ENCODE measurements around the gene PGBD5. TPM values are rescaled to one million over a fixed set of nuclear protein-coding genes. Genes with fewer than 3 reads are reported as not detected.

PGBD5 gene
- total RNA-seq, 1 donor from 2014 or later, result 14.7 TPM

DNA sequence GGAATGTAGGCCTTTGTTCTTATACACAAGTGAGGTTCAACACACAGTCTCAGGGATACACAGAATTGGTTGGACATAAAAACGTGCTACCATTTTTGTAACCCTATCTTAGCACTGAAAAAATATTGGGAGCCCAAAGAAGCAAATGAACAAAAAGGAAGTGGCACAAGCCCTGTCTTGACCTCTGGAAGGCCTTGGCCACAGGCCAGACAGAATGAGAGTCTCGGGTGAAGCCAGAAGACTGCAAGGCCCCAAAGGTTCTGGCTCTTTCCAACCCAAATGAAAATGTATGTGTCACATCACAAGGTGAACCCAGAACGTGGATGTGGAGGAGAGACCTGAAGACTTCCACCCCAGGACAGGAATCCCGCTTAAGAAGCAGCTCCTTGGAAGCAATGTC lies 57.3 kb downstream of the PGBD5 start:
- H3K9ac ChIP-seq (ENCODE audit: low read length), result no peak overlapping the region
- H3K27me3 ChIP-seq (ENCODE audit: insufficient read depth, low read length), result no peaks in the 10 kb centered on the region
- Mint-ChIP-seq H3K4me3 (ENCODE audit: unreplicated experiment) (no peak overlapping the region), H3K27ac (ENCODE audit: unreplicated experiment) (no peak overlapping the region), H3K4me1 (ENCODE audit: low read depth, unreplicated experiment) (peaks cover 8% of the 10 kb centered on the region), H3K27me3 (ENCODE audit: low read depth, unreplicated experiment) (peaks cover 14% of the 10 kb centered on the region), H3K9me3 (ENCODE audit: unreplicated experiment) (no peaks in the 10 kb centered on the region), H3K36me3 (ENCODE audit: low read depth, unreplicated experiment) (peaks cover 34% of the 10 kb centered on the region)
- H4K20me1 ChIP-seq (ENCODE audit: insufficient read depth, low read length), result no peaks in the 10 kb centered on the region
- H3K4me1 ChIP-seq (ENCODE audit: insufficient read depth, low read length), result no peaks in the 10 kb centered on the region
- H3K27ac ChIP-seq (ENCODE audit: low read depth, low read length), result no peak overlapping the region
- H2AFZ ChIP-seq (ENCODE audit: low read depth, low read length), result no peak overlapping the region
- H3K9me3 ChIP-seq (ENCODE audit: insufficient read depth, low read depth, low read length), result peaks cover 2% of the 10 kb centered on the region
- no peak for TF ChIP-seq CTCF (IDR thresholded peaks at IDR 0.05; ENCODE audit: insufficient read depth, low read depth, low read length)
- no peak for TF ChIP-seq EZH2 (IDR thresholded peaks at IDR 0.05; ENCODE audit: insufficient read depth, low read length)
- H3K79me2 ChIP-seq (ENCODE audit: insufficient read depth, low read length), result no peaks in the 10 kb centered on the region
- DNase-seq (ENCODE audit: low read depth), result no peak
- no peak overlapping the region for H3K4me3 ChIP-seq (ENCODE audit: insufficient read depth, low read depth, low read length)
- no peak overlapping the region for H3K4me2 ChIP-seq (ENCODE audit: low read length)
- no peaks in the 10 kb centered on the region for H3K36me3 ChIP-seq (ENCODE audit: insufficient read depth, low read length)
- FAIRE-seq, result no peak

- H4K20me1 ChIP-seq (ENCODE audit: insufficient read depth, low read length), result no peaks in the 10 kb centered on the region
- H3K27me3 Mint-ChIP-seq (ENCODE audit: low read depth, unreplicated experiment), result peaks cover 14% of the 10 kb centered on the region
- H3K4me3 Mint-ChIP-seq (ENCODE audit: unreplicated experiment), result no peak overlapping the region
- H3K79me2 ChIP-seq (ENCODE audit: insufficient read depth, low read length), result no peaks in the 10 kb centered on the region
- H3K4me1 Mint-ChIP-seq (ENCODE audit: low read depth, unreplicated experiment), result peaks cover 8% of the 10 kb centered on the region
- no peaks in the 10 kb centered on the region for H3K4me1 ChIP-seq (ENCODE audit: insufficient read depth, low read length)
- no peak overlapping the region for H2AFZ ChIP-seq (ENCODE audit: low read depth, low read length)
- FAIRE-seq (no peak), DNase-seq (ENCODE audit: low read depth) (no peak)
- H3K27ac ChIP-seq (ENCODE audit: low read depth, low read length), result no peak overlapping the region
- H3K4me3 ChIP-seq (ENCODE audit: insufficient read depth, low read depth, low read length), result no peak overlapping the region
- peaks cover 34% of the 10 kb centered on the region for H3K36me3 Mint-ChIP-seq (ENCODE audit: low read depth, unreplicated experiment)
- H3K27me3 ChIP-seq (ENCODE audit: insufficient read depth, low read length), result no peaks in the 10 kb centered on the region
- TF ChIP-seq EZH2 (IDR thresholded peaks at IDR 0.05; ENCODE audit: insufficient read depth, low read length) (no peak), CTCF (IDR thresholded peaks at IDR 0.05; ENCODE audit: insufficient read depth, low read depth, low read length) (no peak)
- no peak overlapping the region for H3K4me2 ChIP-seq (ENCODE audit: low read length)
- no peaks in the 10 kb centered on the region for H3K9me3 Mint-ChIP-seq (ENCODE audit: unreplicated experiment)
- no peak overlapping the region for H3K27ac Mint-ChIP-seq (ENCODE audit: unreplicated experiment)
- peaks cover 2% of the 10 kb centered on the region for H3K9me3 ChIP-seq (ENCODE audit: insufficient read depth, low read depth, low read length)
- H3K36me3 ChIP-seq (ENCODE audit: insufficient read depth, low read length), result no peaks in the 10 kb centered on the region
- no peak overlapping the region for H3K9ac ChIP-seq (ENCODE audit: low read length)
Measured at GRCh38 chr1:230368363-230368762, 57.8 kb downstream of the PGBD5 start.

GRCh38 chr1:230366504-230366915 lies 59.6 kb downstream of the PGBD5 start:
- Histone ChIP-seq H3K27ac (ENCODE audit: low read depth, low read length) (no peak overlapping the region), H2AFZ (ENCODE audit: low read depth, low read length) (no peak overlapping the region), H3K4me3 (ENCODE audit: insufficient read depth, low read depth, low read length) (no peak overlapping the region), H4K20me1 (ENCODE audit: insufficient read depth, low read length) (no peaks in the 10 kb centered on the region), H3K79me2 (ENCODE audit: insufficient read depth, low read length) (no peaks in the 10 kb centered on the region), H3K27me3 (ENCODE audit: insufficient read depth, low read length) (no peaks in the 10 kb centered on the region), H3K36me3 (ENCODE audit: insufficient read depth, low read length) (no peaks in the 10 kb centered on the region), H3K4me1 (ENCODE audit: insufficient read depth, low read length) (no peaks in the 10 kb centered on the region), H3K9ac (ENCODE audit: low read length) (no peak overlapping the region), H3K9me3 (ENCODE audit: insufficient read depth, low read depth, low read length) (peaks cover 2% of the 10 kb centered on the region), H3K4me2 (ENCODE audit: low read length) (no peak overlapping the region)
- DNase-seq (ENCODE audit: low read depth) (no peak), FAIRE-seq (no peak)
- H3K9me3 Mint-ChIP-seq (ENCODE audit: unreplicated experiment), result no peaks in the 10 kb centered on the region
- H3K4me1 Mint-ChIP-seq (ENCODE audit: low read depth, unreplicated experiment), result peaks cover 8% of the 10 kb centered on the region
- TF ChIP-seq EZH2 (IDR thresholded peaks at IDR 0.05; ENCODE audit: insufficient read depth, low read length) (no peak), CTCF (IDR thresholded peaks at IDR 0.05; ENCODE audit: insufficient read depth, low read depth, low read length) (no peak)
- H3K27ac Mint-ChIP-seq (ENCODE audit: unreplicated experiment), result no peak overlapping the region
- peaks cover 31% of the 10 kb centered on the region for H3K36me3 Mint-ChIP-seq (ENCODE audit: low read depth, unreplicated experiment)
- peaks cover 12% of the 10 kb centered on the region for H3K27me3 Mint-ChIP-seq (ENCODE audit: low read depth, unreplicated experiment)
- H3K4me3 Mint-ChIP-seq (ENCODE audit: unreplicated experiment), result no peak overlapping the region

Data from astrocyte (in vitro differentiated cells and primary cell).